ENCODE results near the gene TNS3. TPM values are rescaled to one million over a fixed set of nuclear protein-coding genes. Genes with fewer than 3 reads are reported as not detected.
A peak's percentile ranks its signal among the peaks of the same experiment; 100 is the strongest.

The TNS3 gene
- total and polyA plus RNA-seq, 9 of the 15 experiments (the other 6 are each of a cell fraction or from before 2014, with no cell fraction given), result 0.20 TPM; not detected in 8

- Histone ChIP-seq H3K79me2 (ENCODE audit: control insufficient read depth, insufficient read depth, low read length) (no peaks in the 10 kb centered on the region), H2AFZ (ENCODE audit: low read depth, low read length) (no peak overlapping the region), H4K20me1 (replicated peaks; ENCODE audit: control insufficient read depth, insufficient read depth, low read length) (no peaks in the 10 kb centered on the region), H3K27me3 (ENCODE audit: control insufficient read depth in 2 of 2, insufficient read depth in 2 of 2, low read length in 2 of 2) (peaks cover 3 to 11% of the 10 kb centered on the region in 2 experiments; a peak in 2 of 5 replicates), H3K27ac (ENCODE audit: extremely low read depth, low read depth, low read length) (no peak overlapping the region), H3K4me3 (no peak overlapping the region), H3K4me1 (replicated peaks in 1 of 2; ENCODE audit: control insufficient read depth in 2 of 2, insufficient read depth in 2 of 2, low read length in 2 of 2) (no peaks in the 10 kb centered on the region), H3K4me2 (ENCODE audit: insufficient read depth, low read length) (no peak overlapping the region), H3K9ac (ENCODE audit: insufficient read depth in 1 of 2, low read depth in 2 of 2, low read length in 2 of 2) (no peak overlapping the region), H3K36me3 (ENCODE audit: control insufficient read depth, insufficient read depth, low read length) (no peaks in the 10 kb centered on the region), H3K9me3 (replicated peaks; ENCODE audit: control insufficient read depth, insufficient read depth, low read depth, low read length) (no peaks in the 10 kb centered on the region), H3K9me1 (ENCODE audit: control insufficient read depth, insufficient read depth, low read length) (no peaks in the 10 kb centered on the region)
- ATAC-seq (peak; percentile 97), DNase-seq (ENCODE audit: extremely low read depth in 1 of 4, low spot score in 3 of 4) (peak; percentile 31 to 66 (median 41)), FAIRE-seq (peak; percentile 67)
- CTCF ChIA-PET (ENCODE audit: low intra/inter-chr PET ratio), result no interaction called here
- WGBS (ENCODE audit: insufficient coverage, low coverage, missing lambda C conversion rate), result 1% methylated on average over 5 of the region's 5 CpGs
- in situ Hi-C loops (cut with MboI), result no loop called here
- POLR2A ChIA-PET, result no interaction called here
- BruUV-seq (replicated peaks), result no TSS peak
- intact Hi-C loops (cut with micrococcal nuclease), result loop anchor here (1.0 to 10.0 kb wide), 3 partner anchors 84 to 379 kb away; no protein-coding TSS in a partner anchor
- TF ChIP-seq ETV6 (IDR thresholded peaks at IDR 0.05; ENCODE audit: borderline replicate concordance in 1 of 2, low read depth in 2 of 2, low read length in 1 of 2) (no peak), ETV6 (CRISPR knock-in tag; IDR thresholded peaks at IDR 0.05; ENCODE audit: borderline replicate concordance) (no peak), CHCHD3 (CRISPR knock-in tag; IDR thresholded peaks at IDR 0.05) (no peak), ZFP1 (CRISPR knock-in tag; IDR thresholded peaks at IDR 0.05) (no peak), E2F3 (CRISPR knock-in tag; IDR thresholded peaks at IDR 0.05) (no peak), POLR2H (tag; IDR thresholded peaks at IDR 0.05; ENCODE audit: low read depth) (peak; percentile 37; the same call in 1 of the 2 replicates), SNAPC5 (CRISPR knock-in tag; IDR thresholded peaks at IDR 0.05) (no peak), ZNF644 (tag; IDR thresholded peaks at IDR 0.05; ENCODE audit: low read depth) (peak; percentile 42; the same call in 1 of the 2 replicates), NR4A1 (CRISPR knock-in tag; IDR thresholded peaks at IDR 0.05) (no peak), NR4A1 (tag; IDR thresholded peaks at IDR 0.05) (no peak), SUPT5H (IDR thresholded peaks at IDR 0.05) (no peak), HMG20B (CRISPR knock-in tag; IDR thresholded peaks at IDR 0.05) (no peak), MBD1 (CRISPR knock-in tag; IDR thresholded peaks at IDR 0.05) (no peak), ZNF780A (CRISPR knock-in tag; IDR thresholded peaks at IDR 0.05) (no peak), ZNF785 (CRISPR knock-in tag; IDR thresholded peaks at IDR 0.05) (no peak), SPI1 (IDR thresholded peaks at IDR 0.05; ENCODE audit: borderline replicate concordance, low read depth, low read length) (no peak), ZEB2 (IDR thresholded peaks at IDR 0.05) (no peak), LCOR (CRISPR knock-in tag; IDR thresholded peaks at IDR 0.05) (no peak), PREB (CRISPR knock-in tag; IDR thresholded peaks at IDR 0.05) (no peak), L3MBTL2 (IDR thresholded peaks at IDR 0.05) (peak; percentile 88), WHSC1 (IDR thresholded peaks at IDR 0.05; ENCODE audit: low read length) (no peak), KLF16 (IDR thresholded peaks at IDR 0.05) (peak; percentile 44; the same call in 1 of the 2 replicates), MAZ (CRISPR knock-in tag; conservative IDR thresholded peaks at IDR 0.05 in 1 of 2, IDR thresholded peaks at IDR 0.05 in 1 of 2) (peak in 1 of 2 experiments; percentile 47; a peak in 2 of 4 replicates), TRIM24 (IDR thresholded peaks at IDR 0.05) (peak; percentile 67 to 91; a peak in 2 of 4 replicates), PML (IDR thresholded peaks at IDR 0.05; ENCODE audit: low read length) (no peak)
Measured at GRCh38 chr7:47435889-47436312, 146.0 kb downstream of the TNS3 start.
